DMS153 treated with DMSO at 0.1 percent for 48 hours (cell line): ENCODE data around the gene MUC4.
"Not testable (repeated sequence)": the region's sequence is repeated elsewhere in the genome, so short reads cannot be mapped to it uniquely, and the experiment has no call there.

Experiments
- DNase-seq: peaks from one replicate; lab custom pipeline; 2025; ENCODE audit not compliant: unreplicated experiment; lab: John Stamatoyannopoulos, UW

The MUC4 gene

DNA sequence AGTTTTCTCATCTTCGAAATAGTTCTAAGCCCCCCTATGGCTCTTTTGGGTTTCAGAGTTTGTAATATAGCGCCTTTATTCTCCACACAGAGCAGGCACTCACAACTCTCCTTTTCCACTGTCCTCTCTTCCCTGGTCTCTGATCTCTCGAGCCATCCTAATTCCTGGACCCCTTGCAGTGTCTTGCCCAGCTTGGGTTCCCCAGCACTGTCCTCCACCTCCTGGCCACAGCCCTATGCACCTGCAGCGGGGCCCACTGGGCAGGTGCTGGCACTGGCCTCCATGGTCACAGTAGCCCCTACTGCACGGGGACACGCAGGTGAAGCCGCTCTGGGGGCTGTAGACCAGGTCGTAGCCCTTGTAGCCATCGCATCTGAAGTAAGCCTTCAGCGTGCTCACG is 63.1 kb downstream of the MUC4 start:
- DNase-seq, result no peak

DNA sequence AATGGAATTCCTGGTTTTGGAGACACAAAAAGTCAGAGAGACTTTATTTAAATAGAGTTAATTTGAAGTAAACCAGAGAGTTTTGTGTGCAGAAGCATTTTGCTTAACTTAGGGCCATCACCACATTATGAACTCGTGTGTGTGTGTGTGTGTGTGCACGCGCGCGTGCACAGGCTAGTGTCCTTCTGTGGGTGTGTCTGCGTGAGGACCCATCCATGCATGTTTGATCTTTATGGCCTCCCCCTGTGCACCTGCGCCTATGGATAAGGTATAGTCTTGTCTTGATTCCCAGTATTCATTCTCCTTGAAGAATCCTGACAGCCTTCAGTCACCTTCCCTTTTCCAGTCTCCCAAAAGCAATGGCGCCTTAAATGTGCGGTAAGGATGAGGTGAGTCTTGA is 65.0 kb downstream of the MUC4 start:
- no peak for DNase-seq

DNA sequence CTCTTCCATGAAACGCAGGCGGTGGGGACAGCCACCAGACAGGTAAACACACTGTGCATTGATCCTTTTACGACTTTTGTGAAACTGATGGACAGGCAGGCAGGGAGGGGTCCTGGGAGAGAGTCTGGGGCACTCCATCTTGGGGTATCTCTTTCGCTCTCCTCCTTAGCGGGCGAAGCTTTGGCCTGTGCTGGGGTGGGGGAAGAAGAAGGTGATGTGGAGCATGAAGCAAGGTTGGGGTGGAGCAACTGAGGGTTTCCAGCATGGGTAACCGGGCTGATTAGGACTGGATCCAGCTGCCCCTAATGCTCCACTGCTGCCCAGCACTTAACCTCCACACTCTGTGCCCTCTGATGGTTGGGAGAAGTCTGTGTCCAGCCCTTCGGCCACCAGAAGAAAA is 65.4 kb downstream of the MUC4 start:
- no peak for DNase-seq

DNA sequence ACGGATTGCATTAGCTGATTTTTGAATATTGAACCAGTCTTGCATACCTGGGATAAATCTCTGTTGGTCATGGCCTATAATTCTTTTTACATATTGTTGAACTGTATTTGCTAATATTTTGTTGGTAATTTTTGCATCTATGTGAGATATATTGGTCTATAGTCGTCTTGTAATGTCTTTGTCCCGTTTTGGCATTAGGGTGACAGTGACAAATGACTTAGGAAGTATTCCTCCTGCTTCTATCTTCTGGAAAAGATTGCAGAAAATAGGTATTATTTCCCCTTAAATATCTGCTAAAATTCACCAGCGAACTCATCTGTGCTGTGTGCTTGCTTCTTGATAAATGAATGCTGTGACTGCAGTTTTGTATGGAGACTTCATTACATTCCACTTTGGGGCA is 67.3 kb downstream of the MUC4 start:
- DNase-seq, result no peak

DNA sequence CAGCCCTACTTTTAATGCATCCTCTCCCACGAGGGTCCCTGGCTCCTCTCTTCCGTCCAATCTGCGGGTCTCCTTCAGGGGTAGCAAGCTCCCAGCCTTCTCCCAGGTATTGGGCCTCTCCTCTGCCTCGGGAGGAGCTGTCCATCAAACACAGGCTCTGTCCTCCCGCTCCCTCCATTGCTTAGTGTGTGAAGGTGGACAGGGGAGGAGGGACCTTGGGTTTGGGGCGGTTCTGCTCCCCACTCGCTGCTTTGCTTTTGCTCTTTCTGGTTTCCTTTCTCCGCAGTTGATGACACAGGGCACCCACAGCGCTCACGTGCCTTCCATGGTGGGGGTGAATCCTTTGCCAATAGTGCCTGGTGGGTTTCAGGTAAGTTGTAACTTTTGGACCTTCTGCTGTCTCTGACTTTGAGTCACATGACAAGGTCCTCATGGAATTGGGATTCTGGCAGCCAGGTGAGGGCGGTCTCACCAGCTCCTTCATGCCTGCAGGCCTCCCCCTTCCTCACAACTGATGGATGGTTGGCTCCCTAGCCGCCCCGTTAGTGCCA is 72.1 kb downstream of the MUC4 start:
- DNase-seq, result no peak

DNA sequence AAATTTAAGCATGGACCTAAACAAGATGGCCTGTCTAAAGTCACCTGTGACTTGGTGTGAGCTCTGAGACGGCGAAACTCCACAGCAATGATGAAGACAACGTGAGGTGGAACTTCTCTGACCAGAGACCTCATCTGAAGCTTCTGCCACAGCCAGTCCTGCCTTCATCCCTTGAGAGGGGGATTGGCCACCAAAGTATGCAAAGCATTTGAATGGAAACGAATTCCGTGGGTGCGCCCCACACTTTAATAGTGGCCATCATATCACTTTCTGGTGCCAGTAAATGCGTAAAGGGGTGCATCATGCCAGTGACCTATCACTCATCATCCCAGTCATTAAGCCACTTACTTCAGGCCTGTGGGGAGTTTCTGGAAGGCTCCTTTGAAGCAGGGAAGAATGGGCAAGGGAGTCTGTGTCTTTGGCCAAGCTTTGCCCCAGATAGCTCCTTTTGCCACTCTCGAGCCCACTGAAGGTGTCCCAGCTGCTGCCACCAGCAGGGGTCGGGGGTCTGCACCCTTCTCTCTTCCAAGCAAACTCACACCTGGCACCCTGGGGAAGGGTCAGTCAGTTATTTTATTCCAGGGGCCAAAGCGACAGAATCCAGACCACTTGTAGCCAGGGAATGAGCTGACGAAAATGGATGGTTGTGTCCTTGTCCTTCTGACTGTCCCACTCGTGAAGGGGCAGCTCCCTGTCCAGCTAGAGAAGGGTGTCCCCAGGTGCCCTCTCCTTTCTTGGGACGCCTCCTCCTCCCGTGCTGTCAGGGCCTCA is 73.3 kb downstream of the MUC4 start:
- no peak for DNase-seq

DNA sequence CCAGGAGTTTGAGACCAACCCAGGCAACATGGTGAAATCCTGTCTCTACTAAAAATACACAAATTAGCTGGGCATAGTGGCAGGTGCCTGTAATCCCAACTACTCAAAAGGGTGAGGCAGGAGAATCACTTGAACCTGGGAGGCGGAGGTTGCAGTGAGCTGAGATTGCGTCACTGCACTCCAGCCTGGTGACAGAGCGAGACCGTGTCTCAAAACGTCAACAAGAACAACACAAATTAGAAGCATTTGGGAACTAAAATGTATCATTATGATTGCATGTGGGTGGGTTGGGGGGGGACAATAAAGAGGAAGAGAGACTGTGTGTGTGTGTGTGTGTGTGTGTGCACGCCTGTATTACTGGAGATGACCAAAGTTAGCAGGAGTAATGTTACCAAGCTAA is 73.9 kb downstream of the MUC4 start:
- DNase-seq, result not testable (repeated sequence)

DNA sequence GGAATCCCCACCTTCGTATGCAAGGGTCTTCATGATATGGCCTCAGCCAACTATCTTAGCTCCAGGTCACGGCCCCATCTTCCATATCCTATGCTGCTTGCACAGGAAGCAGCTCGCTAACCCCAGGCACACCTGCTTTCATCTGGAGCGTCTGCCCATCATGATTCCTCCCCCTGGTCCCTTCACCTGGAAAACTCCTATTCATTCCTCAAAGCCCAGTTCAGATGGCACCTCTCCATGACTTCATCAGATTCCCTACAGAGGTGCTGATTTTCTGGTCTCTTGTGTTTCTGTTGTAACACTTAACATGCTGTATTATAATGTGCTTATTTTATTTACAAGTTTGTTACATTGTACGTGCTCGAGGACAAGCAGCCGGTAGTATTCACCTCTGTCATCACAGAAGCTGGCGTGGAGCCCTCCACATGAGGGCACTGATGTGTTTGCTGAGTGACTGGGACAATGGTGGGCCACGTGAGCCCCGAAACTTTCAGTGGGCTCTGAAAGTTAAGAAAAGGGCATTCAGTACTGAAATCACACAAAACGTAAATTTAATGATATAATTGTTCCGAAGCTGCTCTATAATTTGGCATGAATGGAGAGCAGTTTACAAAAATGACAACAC is 74.8 kb downstream of the MUC4 start:
- no peak for DNase-seq

DNA sequence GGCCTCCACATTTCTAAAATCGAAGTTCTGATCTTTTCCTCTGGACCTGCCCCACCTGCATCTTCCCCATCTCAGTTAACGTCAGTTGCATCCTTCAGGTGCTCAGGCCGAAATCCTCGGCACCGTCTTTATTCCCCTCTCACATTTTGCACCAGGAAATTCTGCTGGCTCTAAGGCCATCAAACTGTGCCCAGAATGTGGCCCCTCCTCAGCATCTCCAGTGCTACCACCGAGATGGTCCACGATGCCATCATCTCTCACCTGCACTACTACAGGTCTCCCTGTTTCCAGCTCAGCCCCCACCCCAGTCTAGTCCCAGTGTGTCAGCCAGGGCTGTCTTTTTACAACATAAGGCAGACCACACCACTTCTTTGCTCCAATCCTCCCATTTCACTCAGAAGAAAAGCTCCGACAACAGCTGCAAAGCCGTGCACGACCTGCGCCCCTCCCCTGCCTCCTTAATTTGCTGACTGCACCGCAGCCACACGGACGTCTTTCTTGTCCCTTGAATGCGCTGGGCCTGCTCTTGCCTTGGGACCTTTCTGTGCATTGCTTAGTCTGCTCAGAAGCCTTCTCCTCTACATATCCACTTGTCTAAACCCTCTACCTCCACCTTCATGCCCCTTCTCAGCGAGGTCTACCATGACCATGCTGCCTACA is 76.6 kb downstream of the MUC4 start:
- DNase-seq, result no peak

DNA sequence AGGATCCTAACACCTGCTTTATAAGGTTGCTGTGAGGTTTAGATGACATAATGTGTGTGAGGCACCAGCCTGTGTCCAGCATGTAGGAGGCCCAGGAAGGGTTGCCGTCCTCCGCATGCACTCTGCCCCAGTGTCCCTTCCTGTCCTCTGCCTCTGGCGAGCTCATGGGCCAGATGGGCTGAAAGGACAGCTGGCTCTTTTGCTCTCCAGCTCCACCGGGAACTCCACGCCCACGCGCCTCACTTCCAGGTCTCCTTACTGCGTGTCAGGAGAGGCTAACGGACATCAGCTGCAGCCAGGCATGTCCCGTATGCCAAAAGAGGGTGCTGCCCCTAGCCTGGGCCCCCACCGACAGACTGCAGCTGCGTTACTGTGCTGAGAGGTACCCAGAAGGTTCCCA is 78.8 kb downstream of the MUC4 start:
- DNase-seq, result no peak

DNA sequence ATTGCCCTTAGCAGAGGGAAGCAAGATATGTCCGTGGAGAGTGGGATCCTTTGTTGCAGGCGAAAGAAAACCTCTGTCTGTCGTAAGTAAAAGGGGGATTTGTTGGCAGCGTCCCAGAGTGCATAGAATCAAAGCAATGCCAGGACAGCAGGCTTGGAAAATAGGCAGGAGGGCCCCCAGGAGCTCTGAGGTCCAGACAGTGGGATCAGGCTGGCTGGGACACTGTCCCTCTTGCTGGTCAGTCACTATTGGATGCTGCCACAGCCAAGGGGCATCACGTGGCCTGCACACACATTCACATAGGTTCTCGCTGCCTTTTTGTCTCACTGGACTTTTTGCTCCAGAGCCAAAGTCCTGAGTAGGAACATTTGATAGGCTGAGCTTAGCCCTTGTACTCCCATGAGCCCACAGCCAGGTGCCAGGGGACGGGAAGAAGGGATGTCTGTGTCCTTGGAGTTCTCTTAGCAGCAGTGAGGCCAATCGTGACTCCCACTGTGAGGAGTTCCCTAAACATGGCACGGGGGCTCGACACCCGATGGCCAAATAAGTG is 80.3 kb downstream of the MUC4 start:
- DNase-seq, result no peak

DNA sequence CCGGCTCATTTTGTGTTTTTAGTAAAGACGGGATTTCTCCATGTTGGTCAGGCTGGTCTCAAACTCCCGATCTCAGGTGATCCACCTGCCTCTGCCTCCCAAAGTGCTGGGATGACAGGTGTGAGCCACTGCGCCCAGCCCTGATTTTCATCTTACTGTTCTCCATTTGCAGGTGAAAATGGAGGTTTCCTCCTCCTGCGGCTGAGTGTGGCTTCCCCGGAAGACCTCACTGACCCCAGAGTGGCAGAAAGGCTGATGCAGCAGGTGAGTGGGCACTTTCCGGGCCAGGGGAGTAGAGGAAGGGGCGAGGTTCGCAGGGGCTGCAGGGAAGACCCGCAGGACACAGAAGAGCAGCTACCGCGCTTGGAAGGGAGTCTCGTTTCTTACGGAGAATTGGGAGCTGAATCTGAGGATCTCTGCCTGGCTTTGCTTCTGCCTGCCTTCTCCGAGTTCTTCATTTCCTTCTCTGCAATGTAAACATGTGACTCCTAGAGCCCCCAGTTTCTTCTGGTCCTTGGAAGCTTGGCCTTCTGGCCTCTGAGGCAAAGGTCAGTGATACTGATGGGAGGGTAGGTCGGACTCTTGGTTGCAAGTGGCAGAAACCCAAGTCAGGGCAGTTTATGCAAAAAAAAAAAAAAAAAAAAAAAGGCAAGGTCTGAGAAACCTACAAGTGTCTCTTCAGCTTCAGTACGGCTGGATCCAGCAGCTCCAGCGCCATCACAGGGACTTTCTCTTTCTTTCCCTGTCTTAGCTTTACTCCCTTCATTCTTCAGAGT is 82.1 kb downstream of the MUC4 start:
- DNase-seq, result no peak

DNA sequence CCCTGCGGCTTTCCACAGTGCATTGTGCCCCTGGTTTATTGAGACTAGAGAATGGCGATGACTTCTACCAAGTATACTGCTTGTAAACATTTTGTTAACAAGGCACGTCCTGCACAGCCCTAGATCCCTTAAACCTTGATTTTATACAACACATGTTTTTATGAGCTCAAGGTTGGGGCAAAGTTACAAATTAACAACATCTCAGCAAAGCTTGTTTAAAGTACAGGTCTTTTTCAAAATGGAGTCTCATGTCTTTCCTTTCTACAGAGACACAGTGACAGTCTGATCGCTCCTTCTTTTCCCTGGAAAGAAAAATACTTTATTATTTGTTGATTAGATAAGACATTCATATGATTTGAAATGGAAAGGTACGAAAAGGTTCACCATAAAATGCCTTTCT is 82.9 kb downstream of the MUC4 start:
- DNase-seq, result not testable (repeated sequence)

DNA sequence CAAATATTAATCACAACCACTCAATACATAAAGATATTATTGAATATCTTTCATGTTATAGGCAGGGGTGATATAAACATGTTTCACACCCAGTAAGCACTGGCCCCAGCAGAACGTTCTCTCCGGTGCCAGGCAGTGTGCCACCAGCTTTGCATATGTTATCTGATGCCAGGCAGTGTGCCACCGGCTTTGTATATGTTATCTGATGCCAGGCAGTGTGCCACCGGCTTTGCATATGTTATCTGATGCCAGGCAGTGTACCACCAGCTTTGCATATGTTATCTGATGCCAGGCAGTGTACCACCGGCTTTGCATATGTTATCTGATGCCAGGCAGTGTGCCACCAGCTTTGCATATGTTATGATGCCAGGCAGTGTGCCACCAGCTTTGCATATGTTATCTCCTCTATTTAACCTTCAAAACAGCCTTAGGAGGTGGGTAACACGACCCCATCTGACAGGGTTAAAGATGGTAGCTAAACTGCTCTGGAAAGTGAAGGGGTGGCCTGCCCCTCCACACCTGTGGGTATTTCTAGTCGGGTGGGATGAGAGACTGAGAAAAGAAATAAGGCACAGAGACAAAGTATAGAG is 84.0 kb downstream of the MUC4 start:
- no peak for DNase-seq

DNA sequence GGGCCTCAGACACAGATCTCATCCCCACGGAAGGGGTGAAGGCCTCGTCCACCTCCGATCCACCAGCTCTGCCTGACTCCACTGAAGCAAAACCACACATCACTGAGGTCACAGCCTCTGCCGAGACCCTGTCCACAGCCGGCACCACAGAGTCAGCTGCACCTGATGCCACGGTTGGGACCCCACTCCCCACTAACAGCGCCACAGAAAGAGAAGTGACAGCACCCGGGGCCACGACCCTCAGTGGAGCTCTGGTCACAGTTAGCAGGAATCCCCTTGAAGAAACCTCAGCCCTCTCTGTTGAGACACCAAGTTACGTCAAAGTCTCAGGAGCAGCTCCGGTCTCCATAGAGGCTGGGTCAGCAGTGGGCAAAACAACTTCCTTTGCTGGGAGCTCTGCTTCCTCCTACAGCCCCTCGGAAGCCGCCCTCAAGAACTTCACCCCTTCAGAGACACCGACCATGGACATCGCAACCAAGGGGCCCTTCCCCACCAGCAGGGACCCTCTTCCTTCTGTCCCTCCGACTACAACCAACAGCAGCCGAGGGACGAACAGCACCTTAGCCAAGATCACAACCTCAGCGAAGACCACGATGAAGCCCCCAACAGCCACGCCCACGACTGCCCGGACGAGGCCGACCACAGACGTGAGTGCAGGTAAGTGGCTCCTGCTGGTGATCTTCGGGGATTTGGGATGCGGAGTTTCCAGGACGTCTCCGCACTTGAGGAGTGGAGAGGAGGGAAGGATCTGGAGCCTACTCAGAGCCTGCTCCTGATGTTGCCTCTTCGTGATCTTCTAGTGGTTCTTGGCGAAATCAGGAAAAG is 85.6 kb downstream of the MUC4 start:
- not testable (repeated sequence) for DNase-seq

DNA sequence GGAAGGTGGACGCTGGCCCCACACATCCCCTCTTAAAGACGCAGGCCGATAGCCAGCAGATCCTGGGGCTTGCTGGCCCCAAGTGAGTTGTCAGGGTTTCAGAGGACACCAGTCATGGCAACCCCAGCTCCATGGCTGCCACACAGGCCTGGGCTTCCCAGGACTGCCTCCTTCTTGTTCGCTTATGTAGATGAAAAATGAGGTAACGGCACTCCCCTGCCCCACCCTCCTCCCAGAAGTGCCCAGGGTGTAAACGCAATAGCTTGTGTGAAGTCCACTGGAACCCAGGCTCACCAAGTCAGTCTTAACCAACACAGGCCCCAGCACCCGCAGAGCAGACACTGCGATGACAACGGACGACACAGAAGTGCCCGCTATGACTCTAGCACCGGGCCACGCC is 87.4 kb downstream of the MUC4 start:
- not testable (repeated sequence) for DNase-seq

DNA sequence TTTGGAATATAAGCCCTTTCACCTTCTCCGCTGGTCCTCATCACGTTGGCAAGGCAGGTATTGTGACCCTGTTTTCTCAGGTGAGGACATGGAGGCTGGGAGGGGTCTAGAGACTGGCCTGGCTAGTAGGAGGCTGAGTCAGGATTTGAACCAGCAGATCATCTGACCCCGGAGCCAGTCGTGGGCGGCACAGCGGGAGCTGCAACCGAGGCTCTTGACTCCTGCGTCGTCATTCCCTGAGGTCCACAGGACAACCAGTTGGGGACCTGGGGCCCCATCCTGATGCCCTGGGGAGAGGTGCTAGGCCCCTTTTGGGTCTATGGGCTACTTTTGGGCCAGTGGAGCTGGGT is 88.8 kb downstream of the MUC4 start:
- DNase-seq, result not testable (repeated sequence)

DNA sequence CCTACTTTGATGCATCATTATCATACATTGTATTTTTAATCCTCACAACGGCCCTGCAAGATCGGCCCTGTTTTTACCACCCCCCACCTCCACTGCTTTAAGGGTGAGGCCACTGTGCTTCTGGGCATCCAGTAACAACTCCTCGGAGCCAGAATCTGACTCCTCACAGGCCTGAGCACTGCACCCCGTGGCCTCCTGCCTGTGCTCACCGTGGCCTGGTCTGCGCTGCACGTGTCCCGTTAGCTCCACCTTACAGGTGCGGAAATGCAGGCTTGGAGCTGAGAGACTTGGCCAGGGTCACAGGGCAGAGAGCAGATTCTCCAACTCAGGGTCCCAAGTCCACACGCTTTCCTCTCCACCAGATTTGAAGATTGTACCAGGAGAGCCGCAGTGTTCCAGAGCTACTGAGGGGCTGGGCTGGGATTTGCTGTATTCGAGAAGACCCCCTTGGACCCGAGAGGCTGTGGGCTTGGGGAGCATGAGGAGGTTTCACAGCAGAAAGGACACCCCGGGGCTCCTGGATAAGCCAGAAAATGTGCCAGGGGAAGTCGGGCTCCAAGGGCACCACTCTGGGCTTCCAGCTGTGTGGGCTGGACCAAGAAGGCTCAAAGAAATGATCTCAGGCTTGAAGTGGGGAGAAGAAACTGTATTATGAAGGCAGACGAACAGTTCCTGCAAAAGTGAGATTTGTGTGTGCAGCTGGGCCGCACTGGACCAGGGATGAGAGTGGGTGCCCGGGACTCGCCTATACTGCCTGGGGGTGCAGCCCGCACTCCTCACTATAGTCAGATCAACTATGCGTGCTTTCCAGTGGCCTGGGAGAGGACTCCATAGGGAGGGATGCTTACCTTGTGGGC is 89.4 kb downstream of the MUC4 start:
- not testable (repeated sequence) for DNase-seq
